GM19239 (cell line): ENCODE results near the gene PLCH1.
"Not testable (repeated sequence)": the region's sequence is repeated elsewhere in the genome, so short reads cannot be mapped to it uniquely, and the experiment has no call there.

Source experiments
- DNase-seq: peaks from one replicate; pipeline ENCODE4 v3.0.0; 2011; ENCODE audit warnings: low spot score; ENCODE audit not compliant: insufficient read length
- FAIRE-seq: peaks from 2 replicates; lab custom pipeline; 2011; peaks lifted over from hg19 to GRCh38; lab: Jason Lieb, UNC

PLCH1 gene

GRCh38 chr3:155656466-155656865 is 88.4 kb downstream of the PLCH1 start:
- FAIRE-seq: no peak
- no peak for DNase-seq

GRCh38 chr3:155651489-155652218 is 93.2 kb downstream of the PLCH1 start:
- FAIRE-seq (no peak), DNase-seq (no peak)

- DNase-seq (no peak), FAIRE-seq (no peak)
Measured at GRCh38 chr3:155648013-155648591, 96.8 kb downstream of the PLCH1 start.

GRCh38 chr3:155647206-155647605 is 97.7 kb downstream of the PLCH1 start:
- FAIRE-seq (no peak), DNase-seq (no peak)

- FAIRE-seq (no peak), DNase-seq (no peak)
Measured at GRCh38 chr3:155646669-155647068, 98.2 kb downstream of the PLCH1 start.

- DNase-seq (no peak), FAIRE-seq (no peak)
Measured at GRCh38 chr3:155646128-155646527, 98.7 kb downstream of the PLCH1 start.

- FAIRE-seq (no peak), DNase-seq (no peak)
Measured at GRCh38 chr3:155643581-155644165, 101.2 kb downstream of the PLCH1 start.

GRCh38 chr3:155641956-155642355 is 102.9 kb downstream of the PLCH1 start:
- FAIRE-seq: no peak
- no peak for DNase-seq

- no peak for DNase-seq
- FAIRE-seq: no peak
Measured at GRCh38 chr3:155640098-155640497, 104.8 kb downstream of the PLCH1 start.

GRCh38 chr3:155639462-155640055 is 105.3 kb downstream of the PLCH1 start:
- DNase-seq (no peak), FAIRE-seq (no peak)

GRCh38 chr3:155638461-155638860 is 106.4 kb downstream of the PLCH1 start:
- DNase-seq, FAIRE-seq: not testable (repeated sequence)

- no peak for FAIRE-seq
- no peak for DNase-seq
Measured at GRCh38 chr3:155637567-155637966, 107.3 kb downstream of the PLCH1 start.

GRCh38 chr3:155635056-155635455 is 109.8 kb downstream of the PLCH1 start:
- FAIRE-seq (no peak), DNase-seq (no peak)

GRCh38 chr3:155634121-155634719 is 110.7 kb downstream of the PLCH1 start:
- FAIRE-seq: no peak
- no peak for DNase-seq

GRCh38 chr3:155631323-155632019 is 113.4 kb downstream of the PLCH1 start:
- DNase-seq (no peak), FAIRE-seq (no peak)

- DNase-seq (no peak), FAIRE-seq (no peak)
Measured at GRCh38 chr3:155629556-155629955, 115.3 kb downstream of the PLCH1 start.

GRCh38 chr3:155629056-155629455 is 115.8 kb downstream of the PLCH1 start:
- FAIRE-seq: no peak
- no peak for DNase-seq

GRCh38 chr3:155622647-155623046 is 122.2 kb downstream of the PLCH1 start:
- not testable (repeated sequence) for DNase-seq, FAIRE-seq

- FAIRE-seq, DNase-seq: not testable (repeated sequence)
Measured at GRCh38 chr3:155620552-155620951, 124.3 kb downstream of the PLCH1 start.
